Kidney glomerular epithelial cell (primary cell): Measurements from ENCODE around the gene SH3PXD2A.

ENCODE experiments used
- DNase-seq: peaks from one replicate; lab custom pipeline; 2025; lab: John Stamatoyannopoulos, UW

The SH3PXD2A gene

GRCh38 chr10:103562383-103562782 is 293.0 kb downstream of the SH3PXD2A start:
- DNase-seq: no peak

- no peak for DNase-seq
Measured at GRCh38 chr10:103560886-103561285, 294.5 kb downstream of the SH3PXD2A start.

GRCh38 chr10:103559776-103560175 is 295.6 kb downstream of the SH3PXD2A start:
- DNase-seq: no peak

- no peak for DNase-seq
Measured at GRCh38 chr10:103558911-103559310, 296.5 kb downstream of the SH3PXD2A start.

- no peak for DNase-seq
Measured at GRCh38 chr10:103557455-103557854, 297.9 kb downstream of the SH3PXD2A start.

GRCh38 chr10:103556383-103557007 is 298.9 kb downstream of the SH3PXD2A start:
- no peak for DNase-seq

- no peak for DNase-seq
Measured at GRCh38 chr10:103555712-103556111, 299.7 kb downstream of the SH3PXD2A start.

- no peak for DNase-seq
Measured at GRCh38 chr10:103555325-103555649, 300.1 kb downstream of the SH3PXD2A start.

GRCh38 chr10:103554488-103555324 is 300.7 kb downstream of the SH3PXD2A start:
- no peak for DNase-seq

GRCh38 chr10:103553743-103554487 is 301.5 kb downstream of the SH3PXD2A start:
- no peak for DNase-seq

GRCh38 chr10:103552856-103553742 is 302.3 kb downstream of the SH3PXD2A start:
- no peak for DNase-seq

- no peak for DNase-seq
Measured at GRCh38 chr10:103551619-103552602, 303.5 kb downstream of the SH3PXD2A start.

- DNase-seq: no peak
Measured at GRCh38 chr10:103550229-103550628, 305.1 kb downstream of the SH3PXD2A start.

GRCh38 chr10:103549349-103549685 is 306.1 kb downstream of the SH3PXD2A start:
- no peak for DNase-seq

- DNase-seq: no peak
Measured at GRCh38 chr10:103548581-103549348, 306.6 kb downstream of the SH3PXD2A start.

GRCh38 chr10:103548006-103548405 is 307.4 kb downstream of the SH3PXD2A start:
- DNase-seq: no peak

- DNase-seq: no peak
Measured at GRCh38 chr10:103547391-103547946, 307.9 kb downstream of the SH3PXD2A start.

GRCh38 chr10:103546401-103546800 is 309.0 kb downstream of the SH3PXD2A start:
- no peak for DNase-seq

GRCh38 chr10:103545771-103546281 is 309.6 kb downstream of the SH3PXD2A start:
- DNase-seq: no peak
